ENCODE data around the gene TMBIM1. TPM values are rescaled to one million over a fixed set of nuclear protein-coding genes. Genes with fewer than 3 reads are reported as not detected.

TMBIM1 gene
- total and polyA plus RNA-seq, 9 of the 15 experiments (the other 6 are each of a cell fraction or from before 2014, with no cell fraction given) = 14.2 to 105 (median 47.0) TPM

DNA sequence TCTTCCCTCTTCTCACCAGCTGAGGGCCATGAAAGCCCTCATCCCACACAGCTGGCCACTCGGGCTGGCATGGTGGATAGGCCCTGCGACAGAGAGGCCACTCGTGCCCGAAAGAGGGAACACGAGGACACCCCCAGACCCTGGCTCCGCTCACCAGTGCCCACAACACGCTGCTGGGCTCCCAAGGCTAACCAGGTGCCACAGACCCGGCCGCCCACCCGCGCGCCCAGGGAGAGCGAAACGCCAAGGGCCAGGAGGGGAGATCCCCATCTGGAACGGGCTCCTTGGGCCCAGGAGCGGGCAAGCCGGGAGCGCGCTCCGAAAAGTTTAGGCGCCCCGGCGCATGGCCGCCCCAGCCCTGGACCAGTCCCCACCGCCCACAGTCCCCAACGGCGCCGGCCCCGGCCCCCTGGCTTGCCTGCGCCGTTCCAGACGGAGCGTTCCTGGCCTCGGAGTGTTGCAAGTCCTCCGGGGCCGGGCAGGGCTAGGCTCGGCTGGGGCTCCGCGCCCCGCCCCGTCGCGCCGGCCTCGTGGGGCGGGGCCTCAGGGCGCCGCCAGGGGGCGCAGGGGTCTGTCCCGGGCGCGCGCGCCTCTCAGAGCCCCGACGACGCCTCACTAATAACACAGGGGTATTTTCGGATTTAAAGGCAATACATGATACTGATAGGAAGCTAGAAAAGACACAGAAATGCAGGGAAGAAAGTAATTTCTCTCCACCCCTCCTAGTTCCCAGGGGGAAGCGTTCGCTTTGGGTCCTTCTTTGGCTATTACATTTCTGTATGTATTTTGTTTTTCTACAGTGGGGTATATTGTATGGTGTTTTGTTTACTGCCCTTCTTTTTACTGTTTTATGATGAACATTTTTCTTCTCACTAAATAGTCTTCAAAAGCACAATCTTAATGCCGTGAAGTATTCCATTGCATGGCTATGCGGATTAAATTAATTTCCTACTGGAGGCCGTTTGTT, at the start of gene TMBIM1 (continued):
- TF ChIP-seq, protein P1, sequence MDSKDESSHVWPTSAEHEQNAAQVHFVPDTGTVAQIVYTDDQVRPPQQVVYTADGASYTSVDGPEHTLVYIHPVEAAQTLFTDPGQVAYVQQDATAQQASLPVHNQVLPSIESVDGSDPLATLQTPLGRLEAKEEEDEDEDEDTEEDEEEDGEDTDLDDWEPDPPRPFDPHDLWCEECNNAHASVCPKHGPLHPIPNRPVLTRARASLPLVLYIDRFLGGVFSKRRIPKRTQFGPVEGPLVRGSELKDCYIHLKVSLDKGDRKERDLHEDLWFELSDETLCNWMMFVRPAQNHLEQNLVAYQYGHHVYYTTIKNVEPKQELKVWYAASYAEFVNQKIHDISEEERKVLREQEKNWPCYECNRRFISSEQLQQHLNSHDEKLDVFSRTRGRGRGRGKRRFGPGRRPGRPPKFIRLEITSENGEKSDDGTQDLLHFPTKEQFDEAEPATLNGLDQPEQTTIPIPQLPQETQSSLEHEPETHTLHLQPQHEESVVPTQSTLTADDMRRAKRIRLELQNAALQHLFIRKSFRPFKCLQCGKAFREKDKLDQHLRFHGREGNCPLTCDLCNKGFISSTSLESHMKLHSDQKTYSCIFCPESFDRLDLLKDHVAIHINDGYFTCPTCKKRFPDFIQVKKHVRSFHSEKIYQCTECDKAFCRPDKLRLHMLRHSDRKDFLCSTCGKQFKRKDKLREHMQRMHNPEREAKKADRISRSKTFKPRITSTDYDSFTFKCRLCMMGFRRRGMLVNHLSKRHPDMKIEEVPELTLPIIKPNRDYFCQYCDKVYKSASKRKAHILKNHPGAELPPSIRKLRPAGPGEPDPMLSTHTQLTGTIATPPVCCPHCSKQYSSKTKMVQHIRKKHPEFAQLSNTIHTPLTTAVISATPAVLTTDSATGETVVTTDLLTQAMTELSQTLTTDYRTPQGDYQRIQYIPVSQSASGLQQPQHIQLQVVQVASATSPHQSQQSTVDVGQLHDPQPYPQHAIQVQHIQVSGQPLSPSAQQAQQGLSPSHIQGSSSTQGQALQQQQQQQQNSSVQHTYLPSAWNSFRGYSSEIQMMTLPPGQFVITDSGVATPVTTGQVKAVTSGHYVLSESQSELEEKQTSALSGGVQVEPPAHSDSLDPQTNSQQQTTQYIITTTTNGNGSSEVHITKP (IDR thresholded peaks at IDR 0.05; ENCODE audit: partially characterized antibody) = no peak
- peak; percentile 48; the same call in 1 of the 2 replicates for TF ChIP-seq PHF8 (IDR thresholded peaks at IDR 0.05; ENCODE audit: borderline replicate concordance, low read length)
- TF ChIP-seq NFIC (IDR thresholded peaks at IDR 0.05) = 0 out of 2 replicates have a peak, but pooled peaks have one; percentile 6
- TF ChIP-seq, protein P2, sequence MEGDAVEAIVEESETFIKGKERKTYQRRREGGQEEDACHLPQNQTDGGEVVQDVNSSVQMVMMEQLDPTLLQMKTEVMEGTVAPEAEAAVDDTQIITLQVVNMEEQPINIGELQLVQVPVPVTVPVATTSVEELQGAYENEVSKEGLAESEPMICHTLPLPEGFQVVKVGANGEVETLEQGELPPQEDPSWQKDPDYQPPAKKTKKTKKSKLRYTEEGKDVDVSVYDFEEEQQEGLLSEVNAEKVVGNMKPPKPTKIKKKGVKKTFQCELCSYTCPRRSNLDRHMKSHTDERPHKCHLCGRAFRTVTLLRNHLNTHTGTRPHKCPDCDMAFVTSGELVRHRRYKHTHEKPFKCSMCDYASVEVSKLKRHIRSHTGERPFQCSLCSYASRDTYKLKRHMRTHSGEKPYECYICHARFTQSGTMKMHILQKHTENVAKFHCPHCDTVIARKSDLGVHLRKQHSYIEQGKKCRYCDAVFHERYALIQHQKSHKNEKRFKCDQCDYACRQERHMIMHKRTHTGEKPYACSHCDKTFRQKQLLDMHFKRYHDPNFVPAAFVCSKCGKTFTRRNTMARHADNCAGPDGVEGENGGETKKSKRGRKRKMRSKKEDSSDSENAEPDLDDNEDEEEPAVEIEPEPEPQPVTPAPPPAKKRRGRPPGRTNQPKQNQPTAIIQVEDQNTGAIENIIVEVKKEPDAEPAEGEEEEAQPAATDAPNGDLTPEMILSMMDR (IDR thresholded peaks at IDR 0.05 in 2 of 3, conservative IDR thresholded peaks at IDR 0.05 in 1 of 3; ENCODE audit: insufficient read depth in 2 of 3, low read depth in 1 of 3, low read length in 3 of 3) = peak; percentile 60 to 76 (median 63)
- TF ChIP-seq, protein P3, sequence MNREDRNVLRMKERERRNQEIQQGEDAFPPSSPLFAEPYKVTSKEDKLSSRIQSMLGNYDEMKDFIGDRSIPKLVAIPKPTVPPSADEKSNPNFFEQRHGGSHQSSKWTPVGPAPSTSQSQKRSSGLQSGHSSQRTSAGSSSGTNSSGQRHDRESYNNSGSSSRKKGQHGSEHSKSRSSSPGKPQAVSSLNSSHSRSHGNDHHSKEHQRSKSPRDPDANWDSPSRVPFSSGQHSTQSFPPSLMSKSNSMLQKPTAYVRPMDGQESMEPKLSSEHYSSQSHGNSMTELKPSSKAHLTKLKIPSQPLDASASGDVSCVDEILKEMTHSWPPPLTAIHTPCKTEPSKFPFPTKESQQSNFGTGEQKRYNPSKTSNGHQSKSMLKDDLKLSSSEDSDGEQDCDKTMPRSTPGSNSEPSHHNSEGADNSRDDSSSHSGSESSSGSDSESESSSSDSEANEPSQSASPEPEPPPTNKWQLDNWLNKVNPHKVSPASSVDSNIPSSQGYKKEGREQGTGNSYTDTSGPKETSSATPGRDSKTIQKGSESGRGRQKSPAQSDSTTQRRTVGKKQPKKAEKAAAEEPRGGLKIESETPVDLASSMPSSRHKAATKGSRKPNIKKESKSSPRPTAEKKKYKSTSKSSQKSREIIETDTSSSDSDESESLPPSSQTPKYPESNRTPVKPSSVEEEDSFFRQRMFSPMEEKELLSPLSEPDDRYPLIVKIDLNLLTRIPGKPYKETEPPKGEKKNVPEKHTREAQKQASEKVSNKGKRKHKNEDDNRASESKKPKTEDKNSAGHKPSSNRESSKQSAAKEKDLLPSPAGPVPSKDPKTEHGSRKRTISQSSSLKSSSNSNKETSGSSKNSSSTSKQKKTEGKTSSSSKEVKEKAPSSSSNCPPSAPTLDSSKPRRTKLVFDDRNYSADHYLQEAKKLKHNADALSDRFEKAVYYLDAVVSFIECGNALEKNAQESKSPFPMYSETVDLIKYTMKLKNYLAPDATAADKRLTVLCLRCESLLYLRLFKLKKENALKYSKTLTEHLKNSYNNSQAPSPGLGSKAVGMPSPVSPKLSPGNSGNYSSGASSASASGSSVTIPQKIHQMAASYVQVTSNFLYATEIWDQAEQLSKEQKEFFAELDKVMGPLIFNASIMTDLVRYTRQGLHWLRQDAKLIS (CRISPR knock-in tag; IDR thresholded peaks at IDR 0.05) = 0 out of 2 replicates have a peak, but pooled peaks have one; percentile 13
- TF ChIP-seq L3MBTL2 (IDR thresholded peaks at IDR 0.05) = peak; percentile 94
- TF ChIP-seq ZNF766 (CRISPR knock-in tag; conservative IDR thresholded peaks at IDR 0.05) = peak; percentile 12; the same call in 1 of the 2 replicates
- TF ChIP-seq HNRNPL (IDR thresholded peaks at IDR 0.05; ENCODE audit: low read depth, low read length) = no peak
- no peak for TF ChIP-seq PTBP1 (IDR thresholded peaks at IDR 0.05; ENCODE audit: low read depth, low read length)
- no peak for TF ChIP-seq CAMTA2 (CRISPR knock-in tag; conservative IDR thresholded peaks at IDR 0.05)
- TF ChIP-seq RFX1 (IDR thresholded peaks at IDR 0.05) = no peak
- TF ChIP-seq NONO (IDR thresholded peaks at IDR 0.05; ENCODE audit: low read depth in 2 of 2, low read length in 1 of 2) = peak in 1 of 2 experiments; percentile 85; a peak in 2 of 4 replicates
- no peak for TF ChIP-seq ZNF79 (CRISPR knock-in tag; IDR thresholded peaks at IDR 0.05; ENCODE audit: low read depth)
- TF ChIP-seq TCF3 (CRISPR knock-in tag; IDR thresholded peaks at IDR 0.05) = 0 out of 2 replicates have a peak, but pooled peaks have one; percentile 14
- TF ChIP-seq, protein P4, sequence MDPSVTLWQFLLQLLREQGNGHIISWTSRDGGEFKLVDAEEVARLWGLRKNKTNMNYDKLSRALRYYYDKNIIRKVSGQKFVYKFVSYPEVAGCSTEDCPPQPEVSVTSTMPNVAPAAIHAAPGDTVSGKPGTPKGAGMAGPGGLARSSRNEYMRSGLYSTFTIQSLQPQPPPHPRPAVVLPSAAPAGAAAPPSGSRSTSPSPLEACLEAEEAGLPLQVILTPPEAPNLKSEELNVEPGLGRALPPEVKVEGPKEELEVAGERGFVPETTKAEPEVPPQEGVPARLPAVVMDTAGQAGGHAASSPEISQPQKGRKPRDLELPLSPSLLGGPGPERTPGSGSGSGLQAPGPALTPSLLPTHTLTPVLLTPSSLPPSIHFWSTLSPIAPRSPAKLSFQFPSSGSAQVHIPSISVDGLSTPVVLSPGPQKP (CRISPR knock-in tag; IDR thresholded peaks at IDR 0.05) = no peak
- TF ChIP-seq RUNX1 (IDR thresholded peaks at IDR 0.05; ENCODE audit: low read depth) = no peak
